HG02938 (cell line): ENCODE data around the gene CARMIL1.
"Not testable (repeated sequence)": the region's sequence is repeated elsewhere in the genome, so short reads cannot be mapped to it uniquely, and the experiment has no call there.

Source experiments
- ATAC-seq: cut with Tn5 transposase; IDR thresholded peaks from one replicate; pipeline ENCODE4 v1.9.1; 2021; ENCODE audit warnings: mild to moderate bottlenecking, moderate library complexity; ENCODE audit not compliant: unreplicated experiment

Gene CARMIL1

DNA sequence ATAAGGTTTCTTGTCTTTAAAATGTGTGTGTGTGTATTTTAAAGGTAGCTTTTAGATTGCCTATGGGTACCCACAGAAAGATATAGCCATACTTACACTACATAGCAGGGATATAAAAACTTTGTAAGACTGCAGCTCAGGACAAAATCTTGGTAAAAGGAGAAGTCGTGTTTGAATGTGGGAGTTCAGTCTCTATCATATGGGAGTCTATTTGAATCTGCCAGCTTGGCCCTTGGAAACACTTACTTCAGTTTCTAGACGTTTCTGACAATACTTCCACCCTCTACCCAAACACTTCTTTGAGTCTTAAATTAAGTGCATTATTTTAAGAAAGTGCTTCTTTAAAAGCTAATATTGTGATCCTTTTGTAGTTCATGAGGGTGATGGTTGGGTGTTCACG, 155.7 kb downstream of the CARMIL1 start:
- ATAC-seq, result no peak

DNA sequence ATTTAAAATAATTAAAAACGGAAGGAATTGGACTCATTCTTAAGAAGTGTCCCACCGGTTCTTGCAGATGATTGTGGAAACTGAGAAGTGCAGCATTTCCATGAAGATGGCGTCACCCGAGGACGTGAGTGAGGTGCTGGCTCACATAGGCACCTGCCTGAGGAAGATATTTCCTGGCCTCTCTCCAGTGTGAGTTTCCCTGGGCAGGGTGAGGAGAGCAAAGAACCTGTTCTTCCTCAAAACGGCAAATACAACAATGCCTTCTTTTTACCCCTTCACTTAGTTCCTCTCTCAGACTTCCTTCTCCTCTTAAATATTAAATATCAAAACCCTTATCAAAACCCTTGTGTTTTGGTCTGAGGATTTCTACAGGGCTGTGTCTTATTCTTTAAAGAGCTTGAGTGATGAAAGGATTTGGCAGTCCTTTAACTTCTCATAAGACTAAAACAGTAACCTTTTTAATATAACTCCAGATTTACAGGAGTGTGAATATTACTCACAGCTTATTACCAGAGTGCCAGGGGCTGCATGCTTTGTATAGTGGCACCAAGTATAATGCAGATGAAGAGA, 156.3 kb downstream of the CARMIL1 start:
- ATAC-seq, result no peak

DNA sequence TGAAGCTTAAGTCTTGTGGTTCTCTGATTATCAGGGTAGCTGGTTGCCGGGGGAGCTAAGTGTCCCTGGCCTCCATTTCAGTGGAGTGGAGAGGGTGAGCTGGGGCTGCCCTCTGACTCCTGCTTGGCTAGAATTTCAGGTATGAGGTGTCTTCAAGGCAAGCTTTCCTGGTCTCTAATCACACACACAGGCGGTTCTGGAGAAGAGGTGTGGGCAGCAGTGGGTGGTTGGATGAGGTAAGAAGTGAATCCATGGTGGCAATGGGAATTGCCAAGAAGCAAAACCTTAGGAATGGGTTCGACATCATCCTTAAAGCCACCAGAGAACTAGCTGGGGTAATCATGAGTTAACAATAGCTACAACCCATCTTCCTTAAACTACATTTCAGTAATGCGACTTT, 157.6 kb downstream of the CARMIL1 start:
- no peak for ATAC-seq

DNA sequence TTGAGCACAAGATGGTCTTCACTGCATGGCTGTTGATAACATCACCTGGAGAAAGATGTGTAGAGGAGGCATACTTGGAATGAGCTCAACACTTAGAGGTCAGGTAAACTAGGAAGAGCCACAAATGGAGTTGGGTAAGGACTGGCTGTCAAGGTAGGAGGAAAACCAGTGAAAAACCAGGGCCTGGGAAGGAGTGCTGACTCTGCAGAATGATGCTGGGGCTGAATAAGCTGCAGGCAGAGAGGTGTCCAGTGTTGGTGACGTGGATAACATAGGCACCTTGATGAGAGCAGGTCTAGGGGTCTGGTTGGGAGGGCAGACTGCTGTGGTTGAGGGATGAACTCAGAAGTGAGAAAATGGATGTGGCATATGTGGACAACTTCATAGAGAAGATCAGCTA, 160.2 kb downstream of the CARMIL1 start:
- ATAC-seq, result no peak

DNA sequence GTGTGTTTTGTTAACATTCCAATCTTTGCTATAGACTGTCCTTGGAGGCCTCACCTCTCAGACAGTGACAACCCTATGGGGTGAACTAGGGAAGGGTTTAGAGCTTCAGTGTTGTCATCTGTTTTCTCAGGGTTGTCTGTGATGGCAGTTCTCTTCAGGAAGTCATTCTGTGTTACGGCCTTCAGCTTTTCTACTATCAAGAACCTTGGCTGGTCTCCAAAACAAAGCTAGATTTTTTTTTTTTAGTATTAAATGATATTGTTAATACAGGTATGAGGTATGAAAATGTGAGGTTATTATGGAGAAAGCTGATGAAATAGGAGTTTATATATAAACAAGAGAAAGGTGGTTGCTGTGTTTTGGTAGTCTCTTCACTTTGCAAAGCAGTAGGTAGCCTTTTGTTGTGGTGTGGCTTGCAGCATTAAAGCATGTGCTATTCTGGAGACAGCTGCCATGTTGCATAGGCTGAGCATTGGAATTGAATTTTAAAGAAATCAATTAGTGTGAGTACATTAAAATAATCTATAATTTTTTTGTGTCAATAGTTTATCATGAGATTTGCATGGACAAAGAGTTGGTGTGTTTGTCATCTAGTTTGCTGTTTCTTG, 162.6 kb downstream of the CARMIL1 start:
- no peak for ATAC-seq

DNA sequence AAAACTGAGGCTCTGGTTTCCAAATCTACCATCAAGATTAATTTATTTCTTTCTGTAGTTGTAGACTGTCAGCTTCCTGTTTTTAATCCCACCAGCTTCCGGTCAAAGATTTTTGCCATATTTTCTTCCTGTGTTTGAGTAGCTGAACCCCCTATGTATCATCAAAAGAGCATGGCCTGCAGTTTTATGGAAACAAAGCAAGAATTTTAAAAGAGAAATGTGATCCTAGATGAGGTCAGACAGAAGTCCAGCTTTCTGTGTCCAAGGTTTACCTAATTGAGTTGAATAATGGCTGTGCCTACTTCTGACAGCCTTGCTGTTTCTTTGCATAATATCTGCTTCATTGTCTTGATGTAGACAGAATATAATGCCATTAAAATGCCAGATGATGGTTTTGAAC, 163.7 kb downstream of the CARMIL1 start:
- no peak for ATAC-seq

DNA sequence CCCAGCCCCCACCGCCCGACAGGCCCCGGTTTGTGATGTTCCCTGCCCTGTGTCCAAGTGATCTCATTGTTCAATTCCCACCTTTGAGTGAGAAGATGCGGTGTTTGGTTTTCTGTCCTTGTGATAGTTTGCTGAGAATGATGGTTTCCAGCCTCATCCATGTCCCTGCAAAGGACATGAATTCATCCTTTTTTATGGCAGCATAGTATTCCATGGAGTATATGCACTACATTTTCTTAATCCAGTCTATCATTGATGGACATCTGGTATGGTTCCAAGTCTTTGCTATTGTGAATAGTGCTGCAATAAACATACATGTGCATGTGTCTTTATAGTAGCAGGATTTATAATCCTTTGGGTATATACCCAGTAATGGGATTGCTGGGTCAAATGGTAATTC, 165.3 kb downstream of the CARMIL1 start:
- ATAC-seq, result not testable (repeated sequence)

DNA sequence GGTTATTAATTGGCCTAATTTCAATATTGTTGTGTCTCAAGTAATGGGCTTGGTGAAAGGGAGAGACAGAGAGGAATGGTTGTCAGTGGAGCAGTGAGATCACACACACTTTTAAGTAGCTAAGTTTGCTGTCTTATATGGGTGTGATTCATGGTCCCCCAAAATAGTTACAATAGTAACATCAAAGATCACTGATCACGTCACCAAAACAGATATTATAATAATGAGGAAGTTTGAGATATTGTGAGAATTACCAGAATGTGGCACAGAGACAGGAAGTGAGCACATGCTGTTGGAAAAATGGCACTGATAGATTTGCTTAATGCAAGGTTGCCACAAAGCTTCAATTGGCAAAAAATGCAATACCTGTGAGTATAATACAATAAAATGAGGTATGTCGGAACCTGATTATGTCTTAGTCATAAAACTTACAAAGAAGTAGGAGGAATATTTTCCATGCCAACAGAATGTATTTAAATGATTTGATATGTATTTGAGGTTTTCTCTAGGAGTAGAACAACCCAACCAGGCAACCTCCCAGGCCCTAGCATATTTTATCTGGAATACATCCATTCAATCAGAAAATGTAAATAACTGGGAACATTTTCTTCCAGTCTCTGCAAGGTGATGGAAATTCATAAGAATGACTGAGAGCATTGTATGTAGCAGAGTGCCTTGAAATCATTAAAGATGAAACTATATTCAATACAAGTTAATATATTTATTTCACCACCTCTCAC, 167.8 kb downstream of the CARMIL1 start:
- ATAC-seq, result no peak

DNA sequence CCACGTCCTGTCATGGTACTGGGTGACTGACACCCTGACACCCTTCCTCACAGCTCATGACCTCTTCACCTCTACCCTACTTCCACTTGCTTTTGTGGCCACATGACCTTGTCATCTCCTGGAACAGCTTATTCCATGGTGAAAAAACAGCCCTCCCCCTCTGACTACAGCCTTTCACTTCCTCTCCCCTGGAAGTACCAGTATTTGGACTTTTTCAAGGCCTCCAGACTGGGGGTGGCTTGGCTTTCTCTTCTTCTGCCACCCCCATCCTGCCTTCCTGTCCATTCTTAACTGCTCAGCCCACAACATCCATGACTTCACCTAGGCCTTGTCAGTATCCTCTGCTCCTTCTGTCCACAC, 168.4 kb downstream of the CARMIL1 start:
- no peak for ATAC-seq

DNA sequence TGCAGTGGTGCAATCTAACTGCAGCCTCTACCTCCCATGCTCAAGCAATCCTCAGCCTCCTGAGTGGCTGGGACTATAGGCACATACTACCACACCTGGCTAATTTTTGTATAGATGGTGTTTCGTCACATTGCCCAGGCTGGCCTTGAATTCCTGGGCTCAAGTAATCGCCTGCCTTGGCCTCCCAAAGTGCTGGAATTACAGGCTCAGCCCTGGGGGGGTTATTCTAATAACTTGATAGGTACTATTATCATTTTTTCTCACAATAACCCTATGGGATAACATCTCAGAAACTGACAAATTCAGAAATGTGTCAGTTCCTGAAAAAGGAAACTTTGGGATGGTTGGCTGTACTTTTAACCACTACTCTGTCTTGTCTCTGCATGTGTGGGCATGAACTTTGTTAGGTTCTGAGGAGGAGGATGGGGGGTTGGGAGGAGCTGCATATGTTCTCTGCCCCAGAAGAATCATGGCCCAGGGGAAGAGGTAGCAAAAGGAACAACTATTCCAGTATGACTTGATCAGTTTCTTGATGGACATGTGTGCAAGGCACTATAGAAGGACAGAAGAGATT, 169.9 kb downstream of the CARMIL1 start:
- no peak for ATAC-seq

DNA sequence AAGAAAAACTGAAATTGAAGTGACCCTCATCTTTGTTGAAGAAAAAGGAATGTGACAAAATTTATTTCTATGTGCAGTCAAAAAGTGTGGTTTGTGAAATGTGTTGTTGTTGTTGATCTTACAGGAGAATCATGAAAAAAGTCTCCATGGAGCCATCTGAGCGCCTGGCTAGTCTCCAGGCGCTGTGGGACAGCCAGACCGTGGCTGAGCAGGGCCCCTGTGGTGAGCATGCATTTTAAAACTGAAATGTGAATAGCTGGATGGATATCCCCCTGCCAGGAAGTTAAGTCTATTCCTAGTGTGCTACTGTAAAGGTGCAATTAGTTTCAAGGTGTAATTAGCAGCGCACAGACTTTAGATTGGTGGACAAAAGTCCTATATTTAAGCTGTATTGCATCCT, 170.6 kb downstream of the CARMIL1 start:
- ATAC-seq, result no peak

DNA sequence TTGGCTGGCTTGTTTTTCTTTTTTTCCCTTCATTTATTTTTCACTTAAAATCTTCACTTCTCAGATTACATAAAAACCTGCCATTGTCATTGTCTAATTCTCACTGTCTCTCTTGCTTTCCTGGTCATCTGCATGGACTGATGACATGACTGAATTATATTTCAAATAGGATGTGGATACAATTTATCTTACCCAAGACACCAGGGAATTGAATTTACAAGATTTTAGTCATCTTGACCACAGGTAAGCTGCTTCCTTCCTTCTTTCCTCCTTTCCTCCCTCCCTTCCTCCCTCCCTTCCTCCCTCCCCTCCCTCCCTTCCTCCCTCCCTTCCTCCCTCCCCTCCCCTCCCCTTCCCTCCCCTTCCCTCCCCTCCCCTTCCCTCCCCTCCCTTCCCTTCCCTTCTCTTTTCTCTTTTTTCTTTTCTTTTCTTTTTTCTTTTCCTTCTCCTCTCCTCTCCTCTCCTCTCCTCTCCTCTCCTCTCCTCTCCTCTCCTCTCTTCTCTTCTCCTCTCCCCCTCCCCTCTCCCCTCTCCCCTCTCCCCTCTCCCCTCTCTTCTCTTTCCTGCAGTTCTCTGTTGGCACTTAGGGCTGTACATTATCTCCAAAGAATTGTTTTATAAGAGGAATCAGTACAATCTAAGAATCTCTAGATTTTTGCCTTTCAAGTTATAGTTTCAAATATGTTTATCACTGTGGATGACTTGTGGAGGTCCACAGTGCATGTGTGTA, 171.5 kb downstream of the CARMIL1 start:
- no peak for ATAC-seq

DNA sequence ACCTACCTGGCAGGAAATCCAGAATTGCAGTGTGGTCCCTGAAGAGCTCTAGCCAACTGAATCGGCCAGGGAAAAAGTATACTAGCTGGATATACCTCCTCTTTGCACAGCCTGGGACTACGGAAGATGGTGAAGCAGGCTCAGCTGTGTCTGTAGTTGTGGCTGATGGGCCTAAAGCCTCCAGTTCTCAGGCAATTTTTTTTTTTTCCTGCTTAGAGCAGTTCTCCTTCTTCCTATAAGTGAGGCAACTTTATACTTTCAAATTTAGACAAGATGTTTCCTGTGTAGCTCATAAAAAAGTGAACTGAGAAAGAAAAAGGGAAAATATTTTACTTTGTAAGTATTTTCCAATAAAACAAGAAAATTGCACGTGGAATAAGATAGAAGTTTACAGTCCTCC, 172.9 kb downstream of the CARMIL1 start:
- no peak for ATAC-seq

DNA sequence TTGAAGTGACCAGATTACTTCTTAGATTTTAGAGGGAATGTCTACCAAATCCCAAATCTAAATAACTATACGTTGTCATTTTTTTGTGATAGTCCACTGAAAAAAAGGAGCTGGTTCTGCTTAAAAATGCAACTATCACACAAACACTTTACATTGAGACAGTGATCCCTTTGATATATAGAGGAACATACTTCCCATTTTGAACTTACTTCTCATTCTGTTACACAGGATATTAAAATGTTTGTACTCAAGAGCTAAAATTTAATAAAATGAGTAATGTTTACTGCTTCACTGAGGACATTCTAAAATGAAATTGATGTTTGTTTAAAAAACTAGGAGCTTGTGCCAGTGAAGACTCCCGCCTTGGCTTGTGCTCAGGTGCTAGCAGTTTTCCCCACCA, 174.1 kb downstream of the CARMIL1 start:
- ATAC-seq, result no peak

DNA sequence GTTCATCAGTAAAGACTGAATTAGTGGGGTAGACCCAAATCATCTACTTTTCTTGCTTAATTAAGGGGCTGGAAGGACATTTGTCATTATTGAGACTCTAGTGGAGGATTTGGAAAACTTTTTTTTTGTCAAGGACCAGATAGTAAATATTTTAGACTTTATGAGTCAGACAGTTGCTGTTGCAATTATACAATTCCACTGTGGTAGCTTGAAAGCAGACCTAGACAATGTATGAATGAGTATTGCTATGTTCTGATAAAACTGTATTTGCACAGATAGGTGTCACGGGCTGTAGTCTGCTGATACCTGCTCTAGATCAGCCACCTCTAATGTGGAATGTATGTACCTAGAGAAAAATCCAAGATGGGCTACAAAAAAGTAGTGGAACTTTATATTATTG, 175.0 kb downstream of the CARMIL1 start:
- ATAC-seq, result no peak

DNA sequence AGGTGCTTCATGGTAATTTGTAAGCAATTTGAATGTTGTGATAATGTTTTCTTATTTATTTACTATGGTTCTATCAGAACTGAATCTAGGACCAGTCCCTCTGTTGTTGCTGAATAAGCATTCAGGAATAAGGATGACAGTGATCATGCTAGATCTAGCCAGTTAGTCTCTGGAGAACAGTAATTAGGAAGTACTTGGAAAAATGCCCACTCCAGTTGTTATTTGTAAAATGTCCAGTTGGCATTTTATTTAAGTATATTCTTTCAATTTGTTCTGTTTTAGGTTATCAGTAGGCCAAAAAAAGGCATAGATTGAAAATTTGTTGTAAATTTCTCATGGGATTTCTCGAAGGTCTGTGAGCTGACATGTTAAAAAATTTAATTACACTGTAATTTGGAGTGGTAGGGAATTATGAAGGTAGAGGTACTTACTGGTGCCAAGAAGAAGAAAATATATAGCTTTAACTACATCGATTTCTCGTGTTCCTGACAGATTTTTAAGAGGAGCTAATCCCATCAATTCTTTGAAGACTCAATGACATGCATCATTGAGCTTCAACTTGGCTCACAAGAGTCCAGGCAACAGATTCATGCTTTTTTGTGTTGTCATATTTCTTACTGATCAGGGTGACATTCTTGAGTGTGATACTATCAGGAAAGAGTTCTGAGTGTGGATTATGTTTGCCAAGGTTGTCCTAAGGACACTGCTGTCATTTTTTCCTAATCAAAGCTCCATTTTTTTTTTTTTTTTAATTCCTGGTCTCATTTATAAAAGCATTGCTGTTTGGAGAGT, 177.3 kb downstream of the CARMIL1 start:
- ATAC-seq, result no peak

DNA sequence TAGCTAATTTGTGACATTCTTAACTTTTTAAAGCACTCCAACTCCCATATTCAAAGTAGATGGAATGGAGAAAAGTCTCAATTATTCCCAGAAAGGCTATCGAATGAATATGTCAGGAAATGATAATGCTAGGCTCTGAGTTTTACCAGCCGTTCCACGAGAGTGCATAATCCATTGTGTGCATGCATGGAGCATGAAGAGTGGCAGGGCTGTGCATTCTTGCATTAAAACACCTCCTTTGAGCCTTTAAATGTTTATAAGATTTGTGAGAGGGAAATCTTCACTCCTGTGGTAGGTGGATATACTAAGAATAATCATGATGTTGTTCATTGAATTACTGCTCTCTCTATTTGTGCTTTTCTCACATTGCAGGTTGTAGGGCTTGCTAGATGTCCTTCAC, 178.3 kb downstream of the CARMIL1 start:
- no peak for ATAC-seq

DNA sequence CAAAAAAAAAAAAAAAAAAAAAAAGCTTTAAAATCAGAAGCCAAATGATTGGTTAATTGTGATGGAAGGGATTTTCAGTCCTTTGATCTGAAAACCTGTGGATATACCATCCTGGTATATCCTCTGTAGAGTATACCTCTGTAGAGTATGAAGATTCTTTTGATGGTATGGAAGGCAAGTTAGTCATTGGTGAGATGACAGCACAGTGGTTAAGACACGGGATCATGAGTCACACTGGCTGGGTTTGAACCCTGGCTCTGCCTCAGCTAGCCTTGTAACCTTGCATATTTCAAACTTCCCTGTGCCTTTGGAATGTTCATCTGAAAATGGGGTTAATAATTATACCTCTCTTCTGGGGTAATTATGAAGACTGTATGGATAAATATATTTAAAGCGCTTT, 179.3 kb downstream of the CARMIL1 start:
- no peak for ATAC-seq

DNA sequence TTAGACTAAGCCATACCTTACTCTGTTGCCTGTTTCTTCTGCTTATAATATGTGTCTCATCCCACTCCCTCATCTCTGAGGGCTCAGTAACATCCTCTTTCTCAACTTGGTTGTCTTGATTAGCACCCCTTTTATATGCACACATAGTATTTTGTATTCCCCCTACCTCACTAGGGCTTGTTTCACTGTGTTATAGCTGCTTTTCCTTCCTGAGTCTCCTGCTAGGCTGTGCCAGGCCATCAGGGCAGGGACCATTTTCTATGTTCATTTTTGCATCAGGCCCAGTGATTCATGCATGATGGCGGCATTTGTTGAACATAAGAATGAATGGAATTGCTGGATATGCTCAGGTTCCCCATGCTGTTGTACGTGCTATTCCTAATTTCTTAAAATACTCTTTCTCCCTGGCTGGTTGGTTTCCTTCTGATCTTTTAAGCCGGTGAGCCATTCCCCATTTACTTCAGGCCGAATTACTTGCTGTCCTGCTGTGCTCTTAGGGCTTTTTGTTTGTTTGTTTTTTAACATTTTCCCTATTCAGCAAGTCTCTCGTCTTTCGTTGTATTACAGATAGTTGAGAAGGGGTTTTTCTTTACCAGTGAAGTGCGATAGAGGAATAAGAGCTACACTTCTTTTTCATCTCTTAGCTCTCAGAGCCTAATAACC, 183.2 kb downstream of the CARMIL1 start:
- ATAC-seq, result no peak

DNA sequence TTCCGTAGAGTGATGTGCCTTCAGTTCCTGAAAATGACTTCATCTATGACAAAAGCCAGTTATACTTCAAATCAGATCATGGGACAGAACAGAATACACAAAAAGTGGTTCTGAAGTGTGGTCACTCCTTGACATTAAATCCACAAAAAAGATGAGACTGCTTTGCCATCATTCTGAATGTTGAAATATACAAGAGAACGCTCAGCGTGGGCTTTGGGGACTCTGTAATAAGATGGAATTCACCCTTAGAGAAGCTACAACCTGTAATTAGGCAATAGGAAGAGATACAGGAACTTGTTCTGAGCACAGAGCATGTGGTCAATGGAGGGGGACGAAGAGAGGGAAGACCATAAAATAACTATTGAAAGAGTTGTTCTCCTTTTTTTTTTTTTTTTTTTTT, 184.3 kb downstream of the CARMIL1 start:
- ATAC-seq, result no peak
